HL-60/S4 treated with phorbol 12-myristate 13-acetate at 8.2 ng/mL for 4 days and 3 days (cell line): Measurements from ENCODE around the gene GRIP2.

Experiments
- in situ Hi-C: fragments of 300-500 bp; cut with MboI; formaldehyde crosslinking; loops from 2 replicates; pipeline ENCODE4 v1.15.0; 2022; ENCODE audit warnings: low sequenced_read_pairs

Gene GRIP2

DNA sequence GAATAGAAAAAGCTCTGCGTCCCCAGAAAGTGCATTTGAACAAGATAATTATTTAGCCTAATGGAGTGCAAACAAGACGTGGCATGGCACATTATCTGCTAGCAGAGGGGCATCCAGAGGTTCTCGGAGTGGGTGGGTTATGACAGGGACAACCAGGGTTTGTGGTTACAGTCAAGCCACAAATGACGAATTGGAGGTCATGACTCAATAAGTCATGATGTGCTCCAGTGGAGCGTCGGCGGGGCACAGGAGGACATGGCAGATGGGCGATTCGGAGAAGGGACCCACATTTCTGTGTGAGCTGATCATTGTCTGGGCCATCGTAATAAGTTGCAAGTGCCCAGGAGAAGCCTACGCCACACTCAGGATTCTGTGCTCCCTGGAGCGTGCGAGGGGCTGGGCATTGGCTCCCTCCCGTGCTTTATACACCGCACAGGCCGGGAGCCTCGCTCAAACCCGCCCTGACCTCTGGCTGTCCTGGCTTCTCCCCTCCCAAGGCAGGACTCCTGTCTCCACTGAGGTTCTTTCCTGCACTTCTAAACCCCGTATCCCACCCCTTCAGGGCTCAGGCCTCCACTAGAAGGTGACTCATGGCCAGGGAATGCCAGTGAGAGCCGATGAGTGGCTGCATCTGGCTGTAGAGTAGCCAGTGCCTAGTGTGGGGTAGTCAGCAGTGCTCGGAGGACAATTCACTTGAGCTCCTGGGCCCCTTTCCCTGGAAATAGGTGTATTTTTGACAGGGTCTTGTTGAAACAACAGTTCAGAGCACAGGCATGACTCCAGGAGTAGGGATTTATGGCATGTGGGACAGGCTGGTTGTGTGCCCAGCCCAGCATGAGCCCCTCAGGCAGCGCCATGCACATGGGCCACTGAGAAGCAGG is 67.4 kb downstream of the GRIP2 start:
- in situ Hi-C loops, result no loop called here

DNA sequence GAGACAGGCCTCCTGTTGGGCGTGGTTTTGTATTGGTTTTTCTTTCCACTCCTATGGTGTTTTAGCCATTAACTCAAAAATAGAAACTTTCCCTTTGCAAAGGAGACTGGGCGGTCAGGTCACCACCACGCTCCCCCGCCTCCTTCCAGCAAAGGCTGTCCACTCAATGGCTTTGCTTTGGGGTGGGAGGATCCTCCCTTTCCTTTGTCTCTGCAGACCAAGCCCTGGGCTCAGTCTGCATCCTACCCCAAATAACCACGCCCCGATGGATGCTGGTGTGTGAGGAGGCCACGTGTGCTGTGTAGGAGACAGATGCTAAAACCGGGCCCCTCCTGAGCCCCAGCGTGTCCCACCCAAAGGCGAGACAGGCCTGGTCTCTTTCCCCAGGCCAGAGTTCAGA is 68.5 kb downstream of the GRIP2 start:
- in situ Hi-C loops, result no loop called here

DNA sequence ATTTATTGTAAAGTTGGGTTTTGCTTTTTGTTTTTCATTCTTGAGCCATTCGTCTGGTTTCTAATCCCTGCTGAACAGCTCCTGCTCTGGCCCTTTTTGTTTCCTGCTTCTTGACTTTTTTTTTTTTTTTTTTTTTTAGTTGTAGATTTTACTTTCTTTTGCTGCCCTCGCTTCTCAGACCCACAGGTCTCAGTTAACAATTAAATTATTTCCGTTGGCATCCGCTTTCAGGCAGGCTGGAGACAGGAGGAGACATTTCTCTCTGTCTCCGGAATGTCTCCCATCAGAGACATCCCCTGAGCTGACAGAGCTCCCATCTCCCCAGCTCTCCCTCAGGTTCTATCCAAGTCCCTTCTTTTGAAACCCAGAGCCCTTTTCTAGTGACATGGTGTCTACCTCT is 69.1 kb downstream of the GRIP2 start:
- in situ Hi-C loops, result no loop called here

DNA sequence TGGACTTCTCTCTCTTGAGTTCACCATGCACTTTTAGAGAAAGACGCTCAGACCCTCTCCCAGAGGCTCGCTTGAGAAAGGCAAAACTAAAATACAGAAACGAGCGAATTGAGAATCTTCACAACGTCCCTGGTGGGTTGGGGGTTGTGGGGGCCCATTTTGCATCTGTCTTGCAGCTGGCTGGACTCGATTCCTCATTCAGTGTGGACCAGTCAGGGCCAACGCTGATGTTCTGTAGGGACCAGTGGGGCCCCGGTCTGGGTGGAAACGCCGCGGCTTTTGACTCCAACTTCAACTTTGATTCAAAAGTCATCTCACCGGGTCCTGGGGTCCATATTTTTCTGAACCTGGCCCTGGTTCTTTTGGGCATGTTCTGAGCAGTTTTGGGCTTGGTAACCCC is 69.7 kb downstream of the GRIP2 start:
- in situ Hi-C loops, result no loop called here

DNA sequence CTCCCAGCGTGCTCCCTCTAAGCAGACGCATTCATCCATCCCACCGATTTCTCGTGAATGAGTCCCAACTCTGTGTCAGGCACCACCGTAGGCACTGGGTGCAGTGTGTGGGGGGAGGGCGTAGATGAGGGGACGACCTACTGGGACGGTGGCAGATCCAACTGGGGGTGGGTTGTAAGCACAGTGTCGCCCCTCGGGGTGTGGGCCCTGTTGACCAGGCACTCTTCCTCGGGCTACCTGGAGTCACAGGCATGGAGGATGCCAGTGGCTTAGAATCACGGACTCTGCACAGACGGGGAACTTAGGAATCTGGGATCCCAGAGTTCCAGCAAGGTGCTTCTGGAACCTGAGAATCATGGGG is 71.5 kb downstream of the GRIP2 start:
- in situ Hi-C loops, result loop anchor here (5.0 kb wide), 1 partner anchor 206 kb away; no protein-coding TSS in a partner anchor

DNA sequence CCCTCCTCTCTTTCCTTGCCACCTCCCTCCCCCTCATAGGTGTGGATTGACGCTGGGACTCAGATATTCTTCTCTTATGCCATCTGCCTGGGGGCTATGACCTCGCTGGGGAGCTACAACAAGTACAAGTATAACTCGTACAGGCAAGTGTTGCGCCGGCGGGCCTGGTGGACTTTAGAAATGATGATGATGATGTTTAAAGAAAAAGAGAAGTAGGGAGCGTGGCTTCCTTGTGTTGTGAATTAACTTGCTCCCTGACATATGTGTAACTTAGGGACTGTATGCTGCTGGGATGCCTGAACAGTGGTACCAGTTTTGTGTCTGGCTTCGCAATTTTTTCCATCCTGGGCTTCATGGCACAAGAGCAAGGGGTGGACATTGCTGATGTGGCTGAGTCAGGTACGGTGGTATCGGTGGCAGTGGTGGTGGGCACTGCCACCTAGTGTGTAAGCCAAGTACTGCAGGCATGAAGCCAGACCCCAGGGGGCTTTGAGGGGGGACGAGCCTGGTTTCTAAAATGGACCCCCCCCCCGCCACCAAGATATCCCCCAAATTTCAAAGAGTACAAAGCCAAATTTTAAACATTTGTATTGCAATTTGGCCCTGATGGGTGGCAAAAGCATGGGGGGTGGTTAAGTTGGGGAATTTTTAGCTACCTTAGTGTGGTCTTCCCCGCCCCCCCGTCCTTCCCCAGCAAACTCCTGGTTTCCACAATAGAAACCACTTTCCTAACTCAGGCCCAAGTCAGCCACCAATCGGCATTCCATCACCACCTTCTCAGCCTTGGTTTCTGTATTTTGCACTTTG is 72.1 kb downstream of the GRIP2 start:
- in situ Hi-C loops, result loop anchor here (5.0 kb wide), 1 partner anchor 206 kb away; no protein-coding TSS in a partner anchor

DNA sequence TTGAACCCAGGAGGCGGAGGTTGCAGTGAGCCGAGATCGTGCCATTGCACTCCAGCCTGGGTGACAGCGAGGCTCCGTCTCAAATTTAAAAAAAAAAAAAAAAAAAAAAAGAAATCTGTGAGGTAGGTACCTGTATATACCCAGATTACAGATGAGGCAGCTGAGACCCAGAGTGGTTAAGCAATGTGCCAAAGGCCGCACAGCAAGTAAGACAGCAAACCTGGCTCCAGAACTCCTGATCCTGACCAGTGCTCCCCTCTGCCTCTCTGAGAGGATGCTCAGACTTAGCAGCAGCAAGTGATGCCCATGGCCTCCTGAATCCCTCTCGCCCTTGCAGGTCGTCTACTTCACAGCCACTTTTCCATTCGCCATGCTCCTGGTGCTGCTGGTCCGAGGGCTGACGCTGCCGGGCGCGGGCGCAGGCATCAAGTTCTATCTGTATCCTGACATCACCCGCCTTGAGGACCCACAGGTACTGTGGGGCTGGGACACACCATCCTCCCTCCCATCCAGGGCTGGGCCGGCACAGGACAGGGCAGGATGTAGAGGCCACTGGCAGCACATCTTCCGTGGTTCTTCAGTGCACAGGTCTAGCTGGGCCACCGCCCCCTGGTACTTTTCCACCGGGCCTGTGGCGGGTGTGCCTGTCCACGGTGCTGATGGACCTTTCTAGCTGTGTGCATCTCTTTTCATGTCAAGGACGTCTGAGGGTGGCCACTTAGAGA is 73.8 kb downstream of the GRIP2 start:
- in situ Hi-C loops, result loop anchor here (5.0 kb wide), 1 partner anchor 204 kb away; no protein-coding TSS in a partner anchor

DNA sequence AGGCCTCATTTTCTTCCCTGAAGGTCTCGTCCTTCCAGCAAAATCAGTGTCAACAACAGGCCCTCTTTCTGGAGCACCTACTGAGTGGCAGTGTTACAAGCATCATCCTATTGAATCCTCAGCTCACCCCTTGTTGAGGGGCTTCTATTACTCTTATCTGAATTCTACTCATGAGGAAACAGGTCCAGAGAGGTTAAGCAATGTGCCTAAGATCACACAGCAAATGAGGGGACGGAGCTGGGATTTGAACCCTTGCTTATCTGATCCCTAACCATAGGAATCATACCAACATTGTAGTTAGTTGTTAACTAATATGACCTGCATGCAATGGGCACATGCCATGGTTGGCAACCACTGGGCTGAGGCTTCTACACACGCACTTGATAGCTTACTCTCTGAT is 74.7 kb downstream of the GRIP2 start:
- in situ Hi-C loops, result loop anchor here (5.0 kb wide), 1 partner anchor 203 kb away; no protein-coding TSS in a partner anchor

DNA sequence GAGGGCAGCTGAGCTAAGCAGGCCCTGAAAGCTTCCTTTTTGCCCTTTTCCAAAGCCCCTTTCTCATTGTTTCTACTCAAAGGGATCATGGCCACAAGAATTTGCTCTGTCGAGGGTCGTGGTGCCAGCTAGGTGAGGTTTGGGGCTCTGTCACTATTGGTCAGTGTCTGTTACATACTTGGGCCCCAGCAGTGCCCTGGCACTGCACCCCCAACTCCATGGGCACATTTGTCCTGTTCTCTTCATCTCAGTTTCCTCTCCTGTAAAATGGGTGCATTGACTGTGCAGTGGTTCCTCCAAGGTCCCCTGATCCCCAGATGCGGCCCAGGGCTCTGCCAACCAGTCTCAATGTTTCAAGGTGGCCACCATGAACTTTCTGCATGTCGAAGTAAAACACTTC is 75.6 kb downstream of the GRIP2 start:
- in situ Hi-C loops, result no loop called here

DNA sequence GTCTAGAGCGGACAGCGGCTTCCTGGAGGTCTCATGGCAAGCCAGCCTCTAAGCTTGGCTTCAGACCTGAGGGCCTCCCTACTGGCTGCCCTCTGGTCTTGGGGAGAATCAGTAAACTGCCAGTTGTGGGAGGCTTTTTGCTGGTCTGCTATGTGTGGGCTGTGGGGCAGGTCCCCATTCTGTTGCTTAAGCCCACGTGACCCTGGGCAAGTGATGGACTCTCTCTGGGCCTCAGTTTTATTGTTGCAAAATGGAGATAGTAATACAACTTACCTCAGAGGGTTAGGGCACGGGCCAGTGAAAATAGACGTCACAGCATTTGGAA is 76.0 kb downstream of the GRIP2 start:
- in situ Hi-C loops, result no loop called here

DNA sequence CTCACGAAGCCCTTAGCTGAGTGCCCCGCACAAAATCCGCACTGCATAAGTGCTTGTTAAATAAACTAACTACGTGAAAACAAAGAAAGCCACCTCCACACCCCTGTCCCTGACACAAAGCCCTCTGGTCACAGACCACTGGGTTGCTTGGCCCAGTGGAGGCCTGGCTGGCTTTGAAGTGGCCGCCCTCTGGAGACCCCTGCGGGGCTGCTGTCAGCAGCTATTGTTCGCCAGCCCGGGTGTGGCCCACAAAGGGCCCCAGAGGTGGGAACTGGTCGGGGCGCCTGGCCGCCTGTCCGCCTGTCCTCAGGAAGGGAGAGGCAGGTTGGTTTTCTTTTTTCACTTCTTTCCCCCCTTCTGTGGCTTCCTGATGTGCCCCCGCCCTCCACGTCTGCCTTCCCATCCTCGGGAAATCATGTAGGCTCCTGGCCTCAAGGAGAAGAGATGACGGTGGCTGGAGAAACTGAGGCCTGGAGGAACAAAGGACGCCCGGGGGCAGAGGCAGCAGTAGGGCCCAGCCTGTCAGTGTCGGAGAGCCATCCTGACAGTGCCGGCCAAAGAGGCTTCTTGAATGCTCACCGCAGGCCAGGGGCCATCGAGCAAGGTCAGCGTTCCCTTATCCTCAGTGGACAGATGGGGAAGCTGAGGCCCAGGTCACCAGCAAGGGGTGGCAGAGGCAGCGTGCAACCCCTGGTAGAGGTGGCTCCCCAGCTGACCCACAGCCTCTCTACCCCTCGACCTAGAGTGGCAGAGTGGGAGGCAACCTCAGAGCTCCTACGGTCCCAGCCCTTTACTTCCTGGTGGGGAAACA is 76.6 kb downstream of the GRIP2 start:
- in situ Hi-C loops, result no loop called here

DNA sequence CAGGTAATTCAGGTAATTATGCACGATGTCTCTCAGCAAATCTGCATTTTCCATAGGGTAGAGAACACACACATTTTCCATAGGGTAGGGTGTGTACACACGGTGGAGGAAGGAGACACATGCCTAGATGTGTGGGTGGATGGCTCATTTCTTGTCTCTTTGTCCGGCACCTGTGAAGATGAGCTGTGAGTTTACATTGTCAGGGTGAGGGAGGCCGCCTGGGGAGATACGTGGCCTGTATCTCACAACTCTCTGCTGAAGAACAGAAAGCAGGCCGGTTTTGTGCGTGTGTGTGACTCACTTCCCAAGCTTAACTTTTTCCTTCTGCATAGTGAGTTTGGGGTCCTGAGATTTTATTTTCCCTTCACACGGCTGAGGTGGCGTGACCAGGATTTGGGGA is 77.4 kb downstream of the GRIP2 start:
- in situ Hi-C loops, result no loop called here

DNA sequence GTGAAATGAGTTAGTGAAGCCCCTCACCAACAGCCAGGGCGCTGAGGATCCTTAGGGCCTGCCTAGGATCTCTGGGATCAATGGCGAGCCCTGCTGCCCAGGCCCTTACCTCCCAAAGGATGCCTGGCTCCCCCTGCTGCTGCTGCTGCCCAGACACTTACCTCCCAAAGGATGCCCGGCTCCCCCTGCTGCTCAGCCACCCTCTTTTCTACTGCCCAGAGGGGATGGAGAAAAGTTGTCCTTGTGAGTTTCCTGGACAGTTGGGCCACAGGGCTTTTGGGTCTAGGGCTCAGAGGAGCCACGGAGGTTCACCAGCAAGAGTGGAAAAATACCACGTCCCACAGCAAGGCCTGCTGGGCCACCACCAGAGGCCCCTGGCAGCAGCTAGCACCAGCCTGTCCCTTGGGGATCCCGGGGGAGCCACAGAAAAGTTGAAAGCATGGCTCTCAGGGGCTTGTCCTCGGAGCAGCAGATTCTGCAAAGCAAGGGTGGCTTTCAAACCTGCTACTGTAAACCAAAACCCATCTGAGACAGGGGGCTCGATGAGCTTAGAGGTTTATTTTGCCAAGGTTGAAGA is 78.3 kb downstream of the GRIP2 start:
- in situ Hi-C loops, result no loop called here

DNA sequence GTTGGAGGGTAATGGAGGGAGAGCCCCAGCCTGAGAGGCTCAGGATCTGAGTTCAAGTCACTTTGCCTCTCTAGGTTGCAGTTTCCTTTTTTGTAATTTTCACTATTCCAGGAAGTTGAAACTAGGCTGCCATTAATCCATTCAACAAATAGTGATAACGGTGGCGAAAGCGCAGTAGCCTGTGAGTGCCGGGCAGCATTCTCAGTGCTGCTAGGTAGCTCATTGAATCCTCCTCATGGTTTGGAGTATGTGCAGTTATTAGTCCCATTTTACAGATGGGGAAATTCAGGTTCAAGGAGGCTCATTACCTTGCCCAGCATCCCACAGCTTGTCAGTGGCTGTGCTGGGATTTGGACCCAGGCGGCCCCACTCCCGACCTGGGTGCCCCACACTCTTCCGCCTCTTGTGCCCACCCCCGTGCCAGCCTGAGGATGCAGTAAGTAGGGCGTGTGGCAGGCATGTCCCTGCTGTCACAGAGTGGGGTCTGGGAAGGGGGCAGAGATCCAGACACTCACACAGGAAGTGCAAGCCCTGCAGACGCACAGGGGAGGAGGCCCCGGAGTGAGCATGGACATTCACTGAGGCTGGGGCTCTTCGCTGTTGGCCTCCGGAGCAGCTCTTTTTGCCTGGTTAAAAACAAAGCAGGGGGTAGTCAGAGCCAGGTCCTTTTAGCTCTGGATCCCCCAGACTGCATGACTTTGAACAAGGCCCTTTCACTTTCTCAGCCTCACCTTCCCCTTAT is 79.0 kb downstream of the GRIP2 start:
- in situ Hi-C loops, result no loop called here

DNA sequence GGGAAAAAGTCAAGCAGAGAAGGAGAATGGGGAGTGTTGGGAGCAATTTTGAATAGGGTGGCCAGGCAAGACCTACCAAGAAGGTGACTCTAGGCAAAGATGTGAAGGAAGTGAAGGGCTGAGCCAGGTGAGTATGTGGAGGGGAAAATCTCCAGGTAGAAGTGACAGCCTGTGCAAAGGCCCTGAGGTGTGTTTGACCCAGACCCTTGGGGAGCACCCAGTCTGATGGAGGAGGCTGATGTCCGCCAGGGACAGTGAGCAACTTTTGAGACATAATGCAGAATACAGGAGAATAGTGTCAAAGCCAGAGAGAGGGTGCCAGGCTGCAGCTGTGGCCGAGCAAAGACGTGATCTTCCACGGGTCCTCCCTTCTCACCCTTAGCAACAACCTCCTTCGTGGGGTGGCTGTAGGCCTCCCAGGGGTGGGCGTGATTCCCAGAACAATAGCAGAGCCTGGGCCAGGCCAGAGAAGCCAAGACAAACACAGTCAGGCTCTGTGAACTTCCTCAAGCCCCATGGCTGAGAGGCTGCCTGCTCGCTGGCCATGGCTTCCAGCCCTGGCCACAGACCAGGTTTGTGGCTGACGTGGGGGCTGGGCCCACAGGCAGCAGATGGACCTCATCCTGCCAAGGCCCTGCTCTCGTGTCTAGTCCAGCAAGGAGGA is 79.7 kb downstream of the GRIP2 start:
- in situ Hi-C loops, result no loop called here

DNA sequence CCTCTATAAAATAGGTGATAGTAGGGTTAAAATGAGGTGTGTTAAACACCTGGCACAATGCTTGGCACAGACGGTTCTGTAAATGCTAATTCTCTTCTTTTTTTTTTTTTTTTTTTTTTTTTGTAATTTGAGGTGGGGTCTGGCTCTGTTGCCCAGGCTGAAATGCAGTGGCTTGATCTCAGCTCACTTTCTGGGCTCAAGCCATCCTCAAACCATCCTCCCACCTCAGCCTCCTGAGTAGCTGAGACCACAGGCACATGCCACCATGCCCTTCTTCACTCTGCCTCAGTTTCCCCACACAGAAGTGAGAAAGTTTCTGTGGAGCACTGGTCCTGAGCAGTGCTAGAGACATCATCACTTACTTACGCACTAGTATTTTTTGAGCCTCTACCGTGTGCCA is 80.4 kb downstream of the GRIP2 start:
- in situ Hi-C loops, result no loop called here

DNA sequence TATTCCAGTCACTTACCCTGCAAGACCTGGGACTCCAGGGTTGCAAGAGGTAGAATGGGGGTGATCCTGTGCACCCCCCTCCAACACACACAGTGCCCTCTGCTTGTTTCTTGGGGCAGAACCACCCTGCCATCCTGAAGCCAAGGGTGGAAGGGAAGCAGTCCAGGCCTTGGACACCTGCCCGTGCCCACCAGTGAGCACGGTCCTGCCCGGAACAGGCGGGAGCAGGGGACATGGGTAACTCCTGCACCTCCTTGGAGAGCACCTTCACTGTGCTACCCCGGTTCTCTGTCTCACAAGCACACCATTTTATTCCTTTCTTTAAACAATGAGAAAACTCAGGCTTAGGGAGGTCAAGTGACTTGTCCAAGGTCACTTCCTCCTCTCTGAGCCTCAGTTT is 80.8 kb downstream of the GRIP2 start:
- in situ Hi-C loops, result no loop called here

DNA sequence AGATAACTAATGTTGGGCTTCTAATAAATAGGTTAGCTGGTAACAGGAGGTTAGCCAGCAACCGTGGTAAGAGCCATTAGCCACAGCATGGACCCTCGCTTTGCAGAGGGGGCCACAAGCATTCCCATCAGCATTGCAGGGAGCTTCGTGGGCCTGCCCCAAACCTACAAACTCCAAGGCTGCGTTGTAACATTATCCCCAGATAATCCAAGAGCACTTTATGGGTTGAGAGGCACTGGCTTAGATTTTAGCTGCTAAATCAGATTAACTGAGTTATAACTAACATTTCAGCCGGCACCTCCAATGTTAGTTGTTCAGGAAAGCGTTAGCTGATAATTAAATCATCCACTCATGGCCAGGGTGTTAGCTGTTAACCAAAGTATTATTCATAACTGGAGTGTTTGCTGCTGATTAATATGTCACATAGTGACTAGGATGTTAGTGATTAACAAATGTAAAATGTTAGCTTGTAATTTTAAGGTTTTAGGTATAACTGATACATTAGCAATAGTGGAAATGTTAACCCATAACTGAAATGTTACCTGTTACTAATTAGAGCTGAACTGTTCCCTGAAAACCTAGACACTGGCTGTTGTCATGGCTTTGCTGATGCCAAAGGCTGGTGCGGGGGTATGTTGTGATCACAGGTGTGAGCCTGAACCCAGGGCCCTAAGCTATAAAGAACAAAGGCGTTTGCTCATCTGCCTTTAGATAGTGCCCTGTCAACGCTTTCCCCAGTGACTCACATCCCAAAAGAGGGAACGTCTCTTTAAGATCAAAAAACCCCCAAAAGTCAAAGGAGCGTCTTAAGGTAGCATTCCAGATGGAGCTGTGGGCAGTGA is 81.5 kb downstream of the GRIP2 start:
- in situ Hi-C loops, result no loop called here
